Epithelial cell of esophagus (primary cell): ENCODE measurements around the gene TRIO.
A peak's percentile ranks its signal among the peaks of the same experiment; 100 is the strongest.

ENCODE experiments used
- DNase-seq: peaks from one replicate; pipeline ENCODE4 v3.0.0; 2010; ENCODE audit warnings: low read depth
- H3K4me3 ChIP-seq: 2 replicates; pipeline ENCODE4 v1.5.1; 2011; ENCODE audit warnings: mild to moderate bottlenecking, low read length, control low read depth
- CTCF ChIP-seq: IDR thresholded peaks from 2 replicates; pipeline ENCODE4 v1.5.1; 2011; ENCODE audit warnings: low read depth, mild to moderate bottlenecking, low read length, control low read depth, inconsistent platforms; ENCODE audit not compliant: insufficient read depth; ENCODE audit errors: missing control alignments

The TRIO gene

GRCh38 chr5:14107536-14107935 lies 35.6 kb upstream of the TRIO start:
- no peak for TF ChIP-seq CTCF
- no peak overlapping the region for H3K4me3 ChIP-seq
- DNase-seq = no peak

- peak; percentile 79 for DNase-seq
- no peak overlapping the region for H3K4me3 ChIP-seq
Measured at GRCh38 chr5:14108170-14108996, 34.8 kb upstream of the TRIO start.

GRCh38 chr5:14109041-14109747 lies 33.9 kb upstream of the TRIO start:
- TF ChIP-seq CTCF = no peak
- peak; percentile 82 for DNase-seq
- no peak overlapping the region for H3K4me3 ChIP-seq

More at GRCh38 chr5:14108170-14108996, 34.8 kb upstream of the TRIO start:
- peak; percentile 70 for TF ChIP-seq CTCF

GRCh38 chr5:14109771-14110170 lies 33.4 kb upstream of the TRIO start:
- no peak for DNase-seq
- no peak overlapping the region for H3K4me3 ChIP-seq
- no peak for TF ChIP-seq CTCF

GRCh38 chr5:14110196-14110595 lies 32.9 kb upstream of the TRIO start:
- TF ChIP-seq CTCF = no peak
- H3K4me3 ChIP-seq = no peak overlapping the region
- no peak for DNase-seq

GRCh38 chr5:14110680-14111079 lies 32.5 kb upstream of the TRIO start:
- TF ChIP-seq CTCF = no peak
- no peak overlapping the region for H3K4me3 ChIP-seq
- peak; percentile 52 for DNase-seq
